Nephron progenitor cell (in vitro differentiated cells): ENCODE measurements around the gene RBPJ.

Experiments
- DNase-seq: peaks from one replicate; pipeline ENCODE4 v3.0.0; 2021
- H3K27ac Mint-ChIP-seq: 2 replicates; pipeline ENCODE4 v1.8.0; 2021; ENCODE audit warnings: mild to moderate bottlenecking, moderate library complexity, mixed read lengths
- H3K27me3 Mint-ChIP-seq: 2 replicates; pipeline ENCODE4 v1.8.0; 2021; ENCODE audit warnings: mild to moderate bottlenecking, low read depth, mixed read lengths; ENCODE audit not compliant: poor library complexity
- H3K36me3 Mint-ChIP-seq: 2 replicates; pipeline ENCODE4 v1.8.0; 2021; ENCODE audit warnings: low read depth, mixed read lengths
- H3K4me1 Mint-ChIP-seq: 2 replicates; pipeline ENCODE4 v1.8.0; 2021; ENCODE audit warnings: mixed read lengths
- H3K4me3 Mint-ChIP-seq: 2 replicates; pipeline ENCODE4 v1.8.0; 2021; ENCODE audit warnings: mild to moderate bottlenecking, moderate library complexity, mixed read lengths
- H3K9me3 Mint-ChIP-seq: 2 replicates; pipeline ENCODE4 v1.8.0; 2021; ENCODE audit warnings: mild to moderate bottlenecking, moderate library complexity, mixed read lengths
- TF ChIP-seq, protein P1 (sequence below): fragments of 200-600 bp; sonication (generic); IDR thresholded peaks from 2 replicates; pipeline ENCODE4 v1.5.0; 2021; ENCODE audit warnings: antibody characterized with exemption

RBPJ gene

GRCh38 chr4:26319467-26319948 is 1.3 kb upstream of the RBPJ start:
- peaks cover 14% of the 10 kb centered on the region for H3K36me3 Mint-ChIP-seq

GRCh38 chr4:26319949-26320537 is 771 bp upstream of the RBPJ start:
- peaks cover 4% of the 10 kb centered on the region for H3K27me3 Mint-ChIP-seq
- H3K9me3 Mint-ChIP-seq = peaks cover 29% of the 10 kb centered on the region
- peaks cover 32% of the 10 kb centered on the region for H3K4me1 Mint-ChIP-seq
- peaks cover 12% of the 10 kb centered on the region for H3K36me3 Mint-ChIP-seq
- peak overlapping the region; percentile 99 for H3K27ac Mint-ChIP-seq
- TF ChIP-seq, protein P1, sequence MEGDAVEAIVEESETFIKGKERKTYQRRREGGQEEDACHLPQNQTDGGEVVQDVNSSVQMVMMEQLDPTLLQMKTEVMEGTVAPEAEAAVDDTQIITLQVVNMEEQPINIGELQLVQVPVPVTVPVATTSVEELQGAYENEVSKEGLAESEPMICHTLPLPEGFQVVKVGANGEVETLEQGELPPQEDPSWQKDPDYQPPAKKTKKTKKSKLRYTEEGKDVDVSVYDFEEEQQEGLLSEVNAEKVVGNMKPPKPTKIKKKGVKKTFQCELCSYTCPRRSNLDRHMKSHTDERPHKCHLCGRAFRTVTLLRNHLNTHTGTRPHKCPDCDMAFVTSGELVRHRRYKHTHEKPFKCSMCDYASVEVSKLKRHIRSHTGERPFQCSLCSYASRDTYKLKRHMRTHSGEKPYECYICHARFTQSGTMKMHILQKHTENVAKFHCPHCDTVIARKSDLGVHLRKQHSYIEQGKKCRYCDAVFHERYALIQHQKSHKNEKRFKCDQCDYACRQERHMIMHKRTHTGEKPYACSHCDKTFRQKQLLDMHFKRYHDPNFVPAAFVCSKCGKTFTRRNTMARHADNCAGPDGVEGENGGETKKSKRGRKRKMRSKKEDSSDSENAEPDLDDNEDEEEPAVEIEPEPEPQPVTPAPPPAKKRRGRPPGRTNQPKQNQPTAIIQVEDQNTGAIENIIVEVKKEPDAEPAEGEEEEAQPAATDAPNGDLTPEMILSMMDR = no peak
- DNase-seq = no peak
- H3K4me3 Mint-ChIP-seq = peak overlapping the region; percentile 96

More at GRCh38 chr4:26319467-26319948, 1.3 kb upstream of the RBPJ start:
- peaks cover 32% of the 10 kb centered on the region for H3K9me3 Mint-ChIP-seq
- TF ChIP-seq, protein P1 = no peak
- peak overlapping the region; percentile 96 for H3K4me3 Mint-ChIP-seq
- DNase-seq = peak; percentile 97
- H3K27ac Mint-ChIP-seq = peak overlapping the region; percentile 99
- H3K27me3 Mint-ChIP-seq = peaks cover 4% of the 10 kb centered on the region
- H3K4me1 Mint-ChIP-seq = peaks cover 29% of the 10 kb centered on the region

GRCh38 chr4:26321373-26322221 is 783 bp downstream of the RBPJ start:
- H3K36me3 Mint-ChIP-seq = peaks cover 7% of the 10 kb centered on the region

DNA sequence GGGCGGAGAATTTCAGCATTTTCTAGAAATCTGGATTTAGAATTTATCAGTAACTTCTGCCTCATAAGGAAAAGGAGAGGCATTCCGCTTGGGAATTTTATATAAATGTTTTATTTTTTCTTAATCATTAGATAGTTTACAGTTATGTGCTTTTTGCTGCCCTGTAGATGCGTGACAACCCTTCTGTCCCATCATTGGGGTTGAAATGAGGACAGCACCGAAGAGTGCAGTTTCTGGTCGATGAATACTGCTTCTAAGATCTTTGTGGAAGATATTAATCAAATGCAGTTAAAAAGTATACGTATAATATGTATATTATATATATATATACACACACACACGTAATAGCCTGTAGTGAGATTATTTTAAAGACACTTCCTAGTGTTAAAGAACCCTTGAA is 1.5 kb downstream of the RBPJ start:
- peak overlapping the region; percentile 100 for H3K4me3 Mint-ChIP-seq
- H3K36me3 Mint-ChIP-seq = peaks cover 2% of the 10 kb centered on the region
- peaks cover 4% of the 10 kb centered on the region for H3K27me3 Mint-ChIP-seq
- TF ChIP-seq, protein P1 = no peak
- no peak overlapping the region for H3K27ac Mint-ChIP-seq
- peaks cover 12% of the 10 kb centered on the region for H3K9me3 Mint-ChIP-seq
- DNase-seq = no peak
- H3K4me1 Mint-ChIP-seq = peaks cover 35% of the 10 kb centered on the region

More at GRCh38 chr4:26321373-26322221, 783 bp downstream of the RBPJ start:
- peaks cover 4% of the 10 kb centered on the region for H3K27me3 Mint-ChIP-seq
- H3K4me3 Mint-ChIP-seq = peak overlapping the region; percentile 100
- TF ChIP-seq, protein P1 = no peak
- peaks cover 35% of the 10 kb centered on the region for H3K4me1 Mint-ChIP-seq
- DNase-seq = peak; percentile 61
- H3K27ac Mint-ChIP-seq = peak overlapping the region; percentile 99
- peaks cover 19% of the 10 kb centered on the region for H3K9me3 Mint-ChIP-seq

- no peak overlapping the region for H3K27ac Mint-ChIP-seq
- TF ChIP-seq, protein P1 = no peak
- no peaks in the 10 kb centered on the region for H3K9me3 Mint-ChIP-seq
- H3K4me1 Mint-ChIP-seq = peaks cover 32% of the 10 kb centered on the region
- peaks cover 8% of the 10 kb centered on the region for H3K36me3 Mint-ChIP-seq
- H3K27me3 Mint-ChIP-seq = no peaks in the 10 kb centered on the region
- no peak for DNase-seq
- peak overlapping the region; percentile 61 for H3K4me3 Mint-ChIP-seq
These were observed 3.0 kb downstream of the RBPJ start for GRCh38 chr4:26323821-26324220.
